GM12892 (cell line): ENCODE results near the gene ENDOD1.

Experiments
- POLR2A ChIP-seq: IDR thresholded peaks from 2 replicates; pipeline ENCODE4 v1.6.1; 2011; ENCODE audit warnings: low read depth, low read length, control low read depth
- POLR2AphosphoS5 ChIP-seq: IDR thresholded peaks from 2 replicates; pipeline ENCODE4 v1.6.1; 2011; ENCODE audit warnings: low read depth, low read length, control low read depth

GRCh38 chr11:95098826-95099225, 9.2 kb downstream of the ENDOD1 start:
- TF ChIP-seq POLR2A: no peak
- no peak for TF ChIP-seq POLR2AphosphoS5
